Measurements from ENCODE around the gene MYRF. TPM values are rescaled to one million over a fixed set of nuclear protein-coding genes. Genes with fewer than 3 reads are reported as not detected.

Gene MYRF
- total and polyA plus RNA-seq, 2 of the 4 experiments (the other 2 are of a cell fraction) = 1.6 to 10.7 TPM

DNA sequence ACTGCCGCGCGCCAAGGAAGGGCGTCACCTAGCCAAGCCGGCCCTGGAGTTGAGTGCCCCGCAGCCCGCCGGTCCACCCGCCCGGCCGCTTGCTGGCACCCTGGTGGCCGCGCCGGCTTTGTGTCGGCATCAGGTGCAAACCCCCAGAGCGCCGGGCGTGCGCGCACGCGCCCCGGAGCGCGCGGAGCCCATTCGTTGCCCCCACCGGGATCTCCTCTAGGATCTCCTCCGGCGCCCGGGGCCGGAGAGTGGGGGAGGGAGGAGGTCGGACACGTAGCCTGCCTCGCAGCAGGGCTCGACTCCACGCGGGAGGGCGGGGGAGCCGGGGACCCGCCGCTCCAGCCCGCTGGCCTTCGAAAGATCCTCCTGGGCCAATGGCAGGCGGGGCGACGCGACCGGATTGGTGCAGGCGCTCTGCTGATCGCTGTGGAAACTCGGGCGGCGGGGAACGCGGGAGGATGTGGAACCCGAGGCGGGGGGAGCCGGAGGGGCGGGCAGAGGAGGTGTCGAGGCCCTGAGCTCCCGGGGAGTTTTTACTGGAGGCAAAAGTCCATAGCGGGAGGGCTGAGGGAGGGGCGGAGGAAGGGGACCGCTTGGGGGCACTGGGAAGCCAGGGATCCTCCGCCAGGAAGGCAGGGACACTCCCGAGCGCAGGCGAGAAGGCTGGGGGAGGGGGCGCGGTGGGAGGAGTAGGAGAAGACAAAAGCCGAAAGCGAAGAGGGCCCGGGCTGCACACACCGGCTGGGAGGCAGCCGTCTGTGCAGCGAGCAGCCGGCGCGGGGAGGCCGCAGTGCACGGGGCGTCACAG lies 75.3 kb downstream of the MYRF start, which contains the start of gene FADS2:
Gene FADS2 (plus strand): TSS at position 730 of the 808 bp plus-strand sequence. CDS start 91 bp downstream, outside the sequence.
- H3K18ac ChIP-seq (ENCODE audit: low read depth, low read length) = peak within 1 kb of the TSS; percentile 40; the same call in 1 of the 2 replicates

More for the DNA sequence above, 75.3 kb downstream of the MYRF start, which contains the start of gene FADS2:
- peak within 1 kb of the TSS; percentile 91 for H3K4me2 ChIP-seq (ENCODE audit: low read depth, low read length)
- H3K36me3 ChIP-seq (ENCODE audit: control insufficient read depth, insufficient read depth, low read length) = no peaks in the 10 kb centered on the region
- peak within 1 kb of the TSS; percentile 95 for H2AFZ ChIP-seq (replicated peaks; ENCODE audit: low read length, poor library complexity)
- H4K8ac ChIP-seq (ENCODE audit: low read depth in 2 of 2, low read length in 2 of 2) = peak within 1 kb of the TSS; percentile 79 to 99
- DNase-seq (peak; percentile 89), ATAC-seq (ENCODE audit: low read depth) (peak; percentile 88)
- H3K79me1 ChIP-seq (ENCODE audit: low read depth in 1 of 2, low read length in 2 of 2) = peaks cover 19 to 56% of the 10 kb centered on the region in 2 experiments
- no peaks in the 10 kb centered on the region for H3K27me3 ChIP-seq (ENCODE audit: control insufficient read depth, insufficient read depth, low read length)
- H3K4me1 ChIP-seq (ENCODE audit: control insufficient read depth, insufficient read depth, low read length) = peaks cover 11% of the 10 kb centered on the region; the same call in 1 of the 2 replicates
- no TSS peak for BruUV-seq (replicated peaks)
- peak within 1 kb of the TSS; percentile 2 for H2BK5ac ChIP-seq (ENCODE audit: low read depth, low read length, poor library complexity, severe bottlenecking)
- H3K9me3 ChIP-seq (ENCODE audit: control insufficient read depth, insufficient read depth, low read length) = no peaks in the 10 kb centered on the region
- H3K9me1 ChIP-seq (ENCODE audit: insufficient read depth, low read length) = peaks cover 16% of the 10 kb centered on the region
- in situ Hi-C loops (cut with MboI; ENCODE audit: low sequenced_read_pairs) (no loop called here), intact Hi-C loops (cut with micrococcal nuclease) (loop anchor here (2.0 kb wide), 1 partner anchor 31 kb away; no protein-coding TSS in a partner anchor), dilution Hi-C loops (cut with HindIII; ENCODE audit: low sequenced_read_pairs, unreplicated experiment) (no loop called here)
- H4K91ac ChIP-seq (ENCODE audit: insufficient read depth, low read depth, low read length) = peak within 1 kb of the TSS; percentile 93
- peaks cover 28% of the 10 kb centered on the region; the same call in 1 of the 2 replicates for H4K20me1 ChIP-seq (ENCODE audit: insufficient read depth, low read length)
- H3K23ac ChIP-seq (ENCODE audit: low read depth, low read length) = peak within 1 kb of the TSS; percentile 95
- POLR2A ChIA-PET (ENCODE audit: unreplicated experiment) = interaction anchor here (1.6 kb wide), 1 partner anchor 13 kb away, joined by 7 read pairs; no protein-coding TSS in a partner anchor
- H4K5ac ChIP-seq (ENCODE audit: low read depth, low read length) = peak within 1 kb of the TSS; percentile 57
- peak within 1 kb of the TSS; percentile 50 for H3K27ac ChIP-seq (ENCODE audit: insufficient read depth, low read length)
- peak within 1 kb of the TSS; percentile 96 for H3K14ac ChIP-seq (replicated peaks; ENCODE audit: low read depth, low read length)
- peak within 1 kb of the TSS; percentile 62; the same call in 2 of the 3 replicates for H2BK15ac ChIP-seq (ENCODE audit: low read depth, low read length)
- H2BK120ac ChIP-seq (ENCODE audit: low read depth, low read length) = peak within 1 kb of the TSS; percentile 56
- TF ChIP-seq, protein P1, sequence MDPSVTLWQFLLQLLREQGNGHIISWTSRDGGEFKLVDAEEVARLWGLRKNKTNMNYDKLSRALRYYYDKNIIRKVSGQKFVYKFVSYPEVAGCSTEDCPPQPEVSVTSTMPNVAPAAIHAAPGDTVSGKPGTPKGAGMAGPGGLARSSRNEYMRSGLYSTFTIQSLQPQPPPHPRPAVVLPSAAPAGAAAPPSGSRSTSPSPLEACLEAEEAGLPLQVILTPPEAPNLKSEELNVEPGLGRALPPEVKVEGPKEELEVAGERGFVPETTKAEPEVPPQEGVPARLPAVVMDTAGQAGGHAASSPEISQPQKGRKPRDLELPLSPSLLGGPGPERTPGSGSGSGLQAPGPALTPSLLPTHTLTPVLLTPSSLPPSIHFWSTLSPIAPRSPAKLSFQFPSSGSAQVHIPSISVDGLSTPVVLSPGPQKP (IDR thresholded peaks at IDR 0.05; ENCODE audit: borderline replicate concordance, low read depth, low read length) = no peak
- TF ChIP-seq MAZ (IDR thresholded peaks at IDR 0.05; ENCODE audit: borderline replicate concordance, low read depth, low read length) (peak; percentile 86; the same call in 1 of the 2 replicates), POLR2A (IDR thresholded peaks at IDR 0.05; ENCODE audit: low read depth, low read length) (peak; percentile 70)
- peak within 1 kb of the TSS; percentile 91 for H3K4ac ChIP-seq (ENCODE audit: low read depth, low read length)
- peak within 1 kb of the TSS; percentile 99 for H2AK5ac ChIP-seq (ENCODE audit: low read depth, low read length)
- peak within 1 kb of the TSS; percentile 99 for H2AK9ac ChIP-seq (replicated peaks; ENCODE audit: low read depth, low read length, poor library complexity)
- 0% methylated on average over 23 of the region's 83 CpGs; no CpG with 5 or more reads in 1 of the 2 experiments for WGBS, 2 experiments (ENCODE audit: extremely low coverage in 2 of 2, insufficient read length in 1 of 2)
- peak within 1 kb of the TSS; percentile 75 for H3K56ac ChIP-seq (ENCODE audit: extremely low read depth, insufficient read depth, low read length)
- peak within 1 kb of the TSS; percentile 41 for H2BK20ac ChIP-seq (ENCODE audit: low read depth, low read length)
- CTCF ChIA-PET = interaction anchor here (1.0 to 1.3 kb wide), 4 partner anchors 10 to 254 kb away, joined by 3 to 5 read pairs (median 3); partner anchors contain the start of gene FADS1
- H3K9ac ChIP-seq (ENCODE audit: low read depth, low read length) = peak within 1 kb of the TSS; percentile 79
- peak within 1 kb of the TSS; percentile 72 for H3K4me3 ChIP-seq (ENCODE audit: insufficient read depth, low read depth, low read length)
